HUES6 (cell line): Measurements from ENCODE around the gene USP25.

Experiments used
- H3K27ac ChIP-seq: 2 replicates; pipeline ENCODE4 v1.7.0; 2013; ENCODE audit warnings: low read depth, mild to moderate bottlenecking, low read length, inconsistent platforms
- H3K27me3 ChIP-seq: 2 replicates; pipeline ENCODE4 v1.6.1; 2013; ENCODE audit warnings: low read length; ENCODE audit not compliant: control insufficient read depth, insufficient read depth
- H3K36me3 ChIP-seq: 2 replicates; pipeline ENCODE4 v1.6.1; 2013; ENCODE audit warnings: low read length; ENCODE audit not compliant: control insufficient read depth, insufficient read depth
- H3K4me1 ChIP-seq: 2 replicates; pipeline ENCODE4 v1.6.1; 2013; ENCODE audit warnings: low read length; ENCODE audit not compliant: control insufficient read depth, insufficient read depth
- H3K4me3 ChIP-seq: 2 replicates; pipeline ENCODE4 v1.5.1; 2013; ENCODE audit warnings: low read depth, low read length
- H3K9ac ChIP-seq: one replicate; pipeline ENCODE4 v1.6.1; 2013; ENCODE audit warnings: mild to moderate bottlenecking, low read length
- H3K9me3 ChIP-seq: 2 replicates; pipeline ENCODE4 v1.6.1; 2013; ENCODE audit warnings: low read depth, low read length; ENCODE audit not compliant: control insufficient read depth, insufficient read depth

USP25 gene

GRCh38 chr21:15856813-15857212, 127.0 kb downstream of the USP25 start:
- H3K4me1 ChIP-seq: no peaks in the 10 kb centered on the region
- no peaks in the 10 kb centered on the region for H3K27me3 ChIP-seq
- H3K4me3 ChIP-seq: no peak overlapping the region
- H3K36me3 ChIP-seq: peaks cover 5% of the 10 kb centered on the region; the same call in 1 of the 2 replicates
- H3K9me3 ChIP-seq: no peaks in the 10 kb centered on the region
- H3K27ac ChIP-seq: no peak overlapping the region
- no peak overlapping the region for H3K9ac ChIP-seq

- Histone ChIP-seq H3K9me3 (no peaks in the 10 kb centered on the region), H3K36me3 (peaks cover 5% of the 10 kb centered on the region; the same call in 1 of the 2 replicates), H3K27ac (no peak overlapping the region), H3K9ac (no peak overlapping the region), H3K27me3 (no peaks in the 10 kb centered on the region), H3K4me3 (no peak overlapping the region), H3K4me1 (no peaks in the 10 kb centered on the region)
Measured at GRCh38 chr21:15857740-15858139, 128.0 kb downstream of the USP25 start.

- Histone ChIP-seq H3K4me3 (no peak overlapping the region), H3K9me3 (no peaks in the 10 kb centered on the region), H3K27ac (no peak overlapping the region), H3K27me3 (no peaks in the 10 kb centered on the region), H3K4me1 (no peaks in the 10 kb centered on the region), H3K36me3 (peaks cover 4% of the 10 kb centered on the region), H3K9ac (no peak overlapping the region)
Measured at GRCh38 chr21:15860541-15860940, 130.8 kb downstream of the USP25 start.

GRCh38 chr21:15868940-15869339, 139.2 kb downstream of the USP25 start:
- H3K9ac ChIP-seq: no peak overlapping the region
- H3K36me3 ChIP-seq: peaks cover 44% of the 10 kb centered on the region
- H3K27ac ChIP-seq: no peak overlapping the region
- H3K9me3 ChIP-seq: no peaks in the 10 kb centered on the region
- no peaks in the 10 kb centered on the region for H3K4me1 ChIP-seq
- no peak overlapping the region for H3K4me3 ChIP-seq
- H3K27me3 ChIP-seq: no peaks in the 10 kb centered on the region

- H3K9ac ChIP-seq: no peak overlapping the region
- H3K27me3 ChIP-seq: no peaks in the 10 kb centered on the region
- no peaks in the 10 kb centered on the region for H3K4me1 ChIP-seq
- no peak overlapping the region for H3K27ac ChIP-seq
- no peak overlapping the region for H3K4me3 ChIP-seq
- peaks cover 57% of the 10 kb centered on the region for H3K36me3 ChIP-seq
- H3K9me3 ChIP-seq: no peaks in the 10 kb centered on the region
Measured at GRCh38 chr21:15870819-15871218, 141.0 kb downstream of the USP25 start.

- Histone ChIP-seq H3K36me3 (peaks cover 53% of the 10 kb centered on the region), H3K27me3 (no peaks in the 10 kb centered on the region), H3K4me1 (no peaks in the 10 kb centered on the region), H3K9ac (no peak overlapping the region), H3K9me3 (no peaks in the 10 kb centered on the region), H3K4me3 (no peak overlapping the region), H3K27ac (no peak overlapping the region)
Measured at GRCh38 chr21:15872236-15872635, 142.5 kb downstream of the USP25 start.

GRCh38 chr21:15874615-15875014, 144.8 kb downstream of the USP25 start:
- Histone ChIP-seq H3K9ac (no peak overlapping the region), H3K4me1 (no peaks in the 10 kb centered on the region), H3K27ac (no peak overlapping the region), H3K4me3 (no peak overlapping the region), H3K27me3 (no peaks in the 10 kb centered on the region), H3K36me3 (peaks cover 59% of the 10 kb centered on the region), H3K9me3 (no peaks in the 10 kb centered on the region)

GRCh38 chr21:15875286-15875685, 145.5 kb downstream of the USP25 start:
- H3K27ac ChIP-seq: no peak overlapping the region
- peaks cover under 1% of the 10 kb centered on the region; the same call in 1 of the 2 replicates for H3K9me3 ChIP-seq
- no peak overlapping the region for H3K9ac ChIP-seq
- H3K27me3 ChIP-seq: no peaks in the 10 kb centered on the region
- no peak overlapping the region for H3K4me3 ChIP-seq
- no peaks in the 10 kb centered on the region for H3K4me1 ChIP-seq
- peaks cover 65% of the 10 kb centered on the region for H3K36me3 ChIP-seq

GRCh38 chr21:15893902-15894301, 164.1 kb downstream of the USP25 start:
- no peak overlapping the region for H3K4me3 ChIP-seq
- H3K9me3 ChIP-seq: peaks cover 13% of the 10 kb centered on the region
- H3K9ac ChIP-seq: no peak overlapping the region
- no peaks in the 10 kb centered on the region for H3K4me1 ChIP-seq
- no peak overlapping the region for H3K27ac ChIP-seq
- H3K27me3 ChIP-seq: no peaks in the 10 kb centered on the region
- H3K36me3 ChIP-seq: no peaks in the 10 kb centered on the region

GRCh38 chr21:15894596-15894995, 164.8 kb downstream of the USP25 start:
- no peaks in the 10 kb centered on the region for H3K27me3 ChIP-seq
- no peak overlapping the region for H3K4me3 ChIP-seq
- no peaks in the 10 kb centered on the region for H3K4me1 ChIP-seq
- H3K36me3 ChIP-seq: no peaks in the 10 kb centered on the region
- H3K9me3 ChIP-seq: peaks cover 16% of the 10 kb centered on the region
- H3K27ac ChIP-seq: no peak overlapping the region
- H3K9ac ChIP-seq: no peak overlapping the region

- Histone ChIP-seq H3K9ac (no peak overlapping the region), H3K9me3 (peaks cover 16% of the 10 kb centered on the region), H3K27me3 (no peaks in the 10 kb centered on the region), H3K36me3 (no peaks in the 10 kb centered on the region), H3K4me3 (no peak overlapping the region), H3K4me1 (no peaks in the 10 kb centered on the region), H3K27ac (no peak overlapping the region)
Measured at GRCh38 chr21:15895142-15896106, 165.6 kb downstream of the USP25 start.
